Stimulated activated CD4-positive, alpha-beta T cell treated with anti-CD3 and anti-CD28 coated beads, Interleukin-4, amount 100 ng/mL, for 1 hour (primary cell): Measurements from ENCODE around the gene C1orf232.

Experiments
- DNase-seq: peaks from one replicate; pipeline ENCODE4 v3.0.0-alpha.2; 2020

C1orf232 gene

GRCh38 chr1:26168410-26169197 lies at the start of gene C1orf232:
C1orf232 (minus strand) TSS chr1:26168963; CDS start chr1:26168499, 464 bp downstream.
- DNase-seq, result no peak

- no peak for DNase-seq
Observed at GRCh38 chr1:26215246-26215645, 46.5 kb upstream of the C1orf232 start.

- no peak for DNase-seq
Observed at GRCh38 chr1:26213335-26213905, 44.7 kb upstream of the C1orf232 start.

- DNase-seq, result no peak
Observed at GRCh38 chr1:26212726-26213125, 44.0 kb upstream of the C1orf232 start.

GRCh38 chr1:26210147-26210870 lies 41.5 kb upstream of the C1orf232 start:
- DNase-seq, result no peak

- DNase-seq, result no peak
Observed at GRCh38 chr1:26203642-26204318, 35.0 kb upstream of the C1orf232 start.

GRCh38 chr1:26200413-26200812 lies 31.6 kb upstream of the C1orf232 start:
- DNase-seq, result no peak

GRCh38 chr1:26197813-26198212 lies 29.1 kb upstream of the C1orf232 start:
- DNase-seq, result no peak

GRCh38 chr1:26197301-26197700 lies 28.5 kb upstream of the C1orf232 start:
- DNase-seq, result no peak

- DNase-seq, result no peak
Observed at GRCh38 chr1:26195805-26196204, 27.0 kb upstream of the C1orf232 start.

- DNase-seq, result no peak
Observed at GRCh38 chr1:26191739-26192138, 23.0 kb upstream of the C1orf232 start.

GRCh38 chr1:26190373-26190987 lies 21.7 kb upstream of the C1orf232 start, which contains the start of gene CATSPER4:
CATSPER4 (plus strand) TSS chr1:26190602; CDS start chr1:26190628, 26 bp downstream.
- no peak for DNase-seq

- DNase-seq, result no peak
Observed at GRCh38 chr1:26189751-26190275, 21.1 kb upstream of the C1orf232 start.

GRCh38 chr1:26189331-26189730 lies 20.6 kb upstream of the C1orf232 start:
- DNase-seq, result no peak

- no peak for DNase-seq
Observed at GRCh38 chr1:26188477-26188876, 19.7 kb upstream of the C1orf232 start.

GRCh38 chr1:26187882-26188281 lies 19.1 kb upstream of the C1orf232 start:
- DNase-seq, result no peak

GRCh38 chr1:26184883-26185282 lies 16.1 kb upstream of the C1orf232 start:
- DNase-seq, result no peak

- DNase-seq, result no peak
Observed at GRCh38 chr1:26184086-26184485, 15.3 kb upstream of the C1orf232 start.

- no peak for DNase-seq
Observed at GRCh38 chr1:26182383-26182696, 13.6 kb upstream of the C1orf232 start.

- no peak for DNase-seq
Observed at GRCh38 chr1:26181586-26182382, 13.0 kb upstream of the C1orf232 start.

- DNase-seq, result no peak
Observed at GRCh38 chr1:26180010-26180506, 11.3 kb upstream of the C1orf232 start.
